SK-N-SH treated with all-trans-retinoic acid at 6 μM for 48 hours (cell line): ENCODE measurements around the gene RPS6KA4.

Source experiments
- ATAC-seq: fragments of 200-7000 bp; cut with Tn5 transposase; 3 replicates; pipeline ENCODE4 v1.9.1; 2020; ENCODE audit warnings: mild to moderate bottlenecking, moderate library complexity
- ARNTL ChIP-seq: fragments of 450-650 bp; formaldehyde crosslinking; IDR thresholded peaks from 2 replicates; pipeline ENCODE4 v1.5.0; 2020; ENCODE audit warnings: low read depth, mild to moderate bottlenecking, moderate library complexity, borderline replicate concordance
- BACH2 ChIP-seq: fragments of 250-450 bp; sonication (Bioruptor Pico); IDR thresholded peaks from 2 replicates; pipeline ENCODE4 v1.9.0; 2021; ENCODE audit warnings: mild to moderate bottlenecking, borderline replicate concordance
- CSDC2 ChIP-seq: fragments of 250-450 bp; sonication (Bioruptor Pico); IDR thresholded peaks from 2 replicates; pipeline ENCODE4 v1.5.0; 2020; ENCODE audit warnings: mild to moderate bottlenecking, moderate library complexity
- ESRRG ChIP-seq: fragments of 250-450 bp; sonication (Bioruptor Pico); IDR thresholded peaks from 2 replicates; pipeline ENCODE4 v1.6.1; 2021; ENCODE audit warnings: mild to moderate bottlenecking
- GLIS3 ChIP-seq: fragments of 250-450 bp; sonication (Bioruptor Pico); IDR thresholded peaks from 2 replicates; pipeline ENCODE4 v1.5.0; 2020; ENCODE audit warnings: mild to moderate bottlenecking, moderate library complexity
- ISL1 ChIP-seq: fragments of 250-450 bp; sonication (Bioruptor Pico); IDR thresholded peaks from 2 replicates; pipeline ENCODE4 v2.1.2; 2022; ENCODE audit warnings: mild to moderate bottlenecking, moderate library complexity
- OSR1 ChIP-seq: fragments of 250-450 bp; sonication (Bioruptor Pico); IDR thresholded peaks from 2 replicates; pipeline ENCODE4 v1.8.0; 2022; ENCODE audit warnings: moderate library complexity, mild to moderate bottlenecking, inconsistent platforms
- PPARA ChIP-seq: fragments of 250-450 bp; sonication (Bioruptor Pico); IDR thresholded peaks from 2 replicates; pipeline ENCODE4 v1.5.0; 2020; ENCODE audit warnings: mild to moderate bottlenecking, borderline replicate concordance
- RARB ChIP-seq: fragments of 250-450 bp; sonication (Bioruptor Pico); IDR thresholded peaks from 2 replicates; pipeline ENCODE4 v1.8.0; 2021; ENCODE audit warnings: mild to moderate bottlenecking, moderate library complexity
- TCF4 ChIP-seq: fragments of 250-450 bp; sonication (Bioruptor Pico); IDR thresholded peaks from 2 replicates; pipeline ENCODE4 v1.8.0; 2021; ENCODE audit warnings: mild to moderate bottlenecking, moderate library complexity, borderline replicate concordance
- TOX ChIP-seq: fragments of 250-450 bp; sonication (Bioruptor Pico); IDR thresholded peaks from 2 replicates; pipeline ENCODE4 v1.8.0; 2021; ENCODE audit warnings: mild to moderate bottlenecking, moderate library complexity, borderline replicate concordance
- ZC3H10 ChIP-seq: fragments of 250-450 bp; sonication (Bioruptor Pico); IDR thresholded peaks from 2 replicates; pipeline ENCODE4 v1.5.1; 2021; ENCODE audit warnings: mild to moderate bottlenecking, moderate library complexity
- ZFP3 ChIP-seq: fragments of 250-450 bp; sonication (Bioruptor Pico); IDR thresholded peaks from 2 replicates; pipeline ENCODE4 v1.5.0; 2020; ENCODE audit warnings: mild to moderate bottlenecking, moderate library complexity
- ZFP30 ChIP-seq: fragments of 450-650 bp; formaldehyde crosslinking; IDR thresholded peaks from 2 replicates; pipeline ENCODE4 v1.5.0; 2022; ENCODE audit warnings: mild to moderate bottlenecking, moderate library complexity
- ZNF565 ChIP-seq: fragments of 450-650 bp; formaldehyde crosslinking; conservative IDR thresholded peaks from 2 replicates; pipeline ENCODE4 v1.5.0; 2020; ENCODE audit warnings: low read depth, mild to moderate bottlenecking, moderate library complexity
- ZNF70 ChIP-seq: fragments of 450-650 bp; formaldehyde crosslinking; IDR thresholded peaks from 2 replicates; pipeline ENCODE4 v1.5.0; 2020; ENCODE audit warnings: mild to moderate bottlenecking, moderate library complexity
- TF ChIP-seq, protein P1 (sequence below): fragments of 250-450 bp; sonication (Bioruptor Pico); IDR thresholded peaks from 2 replicates; pipeline ENCODE4 v1.5.1; 2021; ENCODE audit warnings: mild to moderate bottlenecking, moderate library complexity
- TF ChIP-seq, protein P2 (sequence below): fragments of 250-450 bp; sonication (Bioruptor Pico); IDR thresholded peaks from 2 replicates; pipeline ENCODE4 v1.8.0; 2021; ENCODE audit warnings: low read depth, mild to moderate bottlenecking, moderate library complexity, borderline replicate concordance
- TF ChIP-seq, protein P3 (sequence below): fragments of 250-450 bp; sonication (Bioruptor Pico); IDR thresholded peaks from 2 replicates; pipeline ENCODE4 v1.5.0; 2020; ENCODE audit warnings: mild to moderate bottlenecking, moderate library complexity
- TF ChIP-seq, protein P4 (sequence below): fragments of 250-450 bp; sonication (Bioruptor Pico); IDR thresholded peaks from 2 replicates; pipeline ENCODE4 v1.5.1; 2020; ENCODE audit warnings: low read depth, mild to moderate bottlenecking, moderate library complexity
- TF ChIP-seq, protein P5 (sequence below): fragments of 250-450 bp; sonication (Bioruptor Pico); IDR thresholded peaks from 2 replicates; pipeline ENCODE4 v1.8.0; 2020; ENCODE audit warnings: mild to moderate bottlenecking, moderate library complexity, borderline replicate concordance

RPS6KA4 gene

DNA sequence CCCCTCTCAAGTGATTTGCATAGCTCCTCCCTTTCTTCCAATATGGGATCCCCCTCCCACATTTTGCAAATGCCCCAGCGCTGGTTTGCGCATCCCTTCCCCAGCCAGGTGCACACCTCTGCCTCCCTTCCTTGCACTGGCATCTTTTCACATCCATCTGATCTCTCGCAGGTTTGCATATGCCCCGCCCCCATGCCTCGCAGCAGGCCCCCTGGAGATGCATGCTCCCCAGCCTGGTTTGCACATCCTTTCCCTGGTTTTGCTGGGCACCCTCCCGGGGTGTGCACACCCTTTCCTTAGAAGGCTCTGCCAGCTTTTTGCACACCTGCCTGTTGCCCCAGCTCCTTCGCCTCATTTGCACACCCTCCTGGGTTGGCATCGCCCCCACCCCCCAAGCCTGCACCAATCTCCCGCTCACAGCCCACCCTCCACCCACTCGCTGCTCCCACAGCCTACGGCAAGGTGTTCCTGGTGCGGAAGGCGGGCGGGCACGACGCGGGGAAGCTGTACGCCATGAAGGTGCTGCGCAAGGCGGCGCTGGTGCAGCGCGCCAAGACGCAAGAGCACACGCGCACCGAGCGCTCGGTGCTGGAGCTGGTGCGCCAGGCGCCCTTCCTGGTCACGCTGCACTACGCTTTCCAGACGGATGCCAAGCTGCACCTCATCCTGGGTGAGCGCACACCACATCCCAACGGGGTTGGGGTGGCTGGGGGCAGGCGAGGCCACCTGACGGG, 917 bp downstream of the RPS6KA4 start:
- no peak for ATAC-seq
- no peak for TF ChIP-seq ISL1 (CRISPR knock-in tag)
- TF ChIP-seq ZNF70 (CRISPR knock-in tag): no peak
- TF ChIP-seq, protein P1, sequence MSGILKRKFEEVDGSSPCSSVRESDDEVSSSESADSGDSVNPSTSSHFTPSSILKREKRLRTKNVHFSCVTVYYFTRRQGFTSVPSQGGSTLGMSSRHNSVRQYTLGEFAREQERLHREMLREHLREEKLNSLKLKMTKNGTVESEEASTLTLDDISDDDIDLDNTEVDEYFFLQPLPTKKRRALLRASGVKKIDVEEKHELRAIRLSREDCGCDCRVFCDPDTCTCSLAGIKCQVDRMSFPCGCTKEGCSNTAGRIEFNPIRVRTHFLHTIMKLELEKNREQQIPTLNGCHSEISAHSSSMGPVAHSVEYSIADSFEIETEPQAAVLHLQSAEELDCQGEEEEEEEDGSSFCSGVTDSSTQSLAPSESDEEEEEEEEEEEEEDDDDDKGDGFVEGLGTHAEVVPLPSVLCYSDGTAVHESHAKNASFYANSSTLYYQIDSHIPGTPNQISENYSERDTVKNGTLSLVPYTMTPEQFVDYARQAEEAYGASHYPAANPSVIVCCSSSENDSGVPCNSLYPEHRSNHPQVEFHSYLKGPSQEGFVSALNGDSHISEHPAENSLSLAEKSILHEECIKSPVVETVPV (CRISPR knock-in tag): no peak
- TF ChIP-seq PPARA (CRISPR knock-in tag): no peak
- TF ChIP-seq, protein P2, sequence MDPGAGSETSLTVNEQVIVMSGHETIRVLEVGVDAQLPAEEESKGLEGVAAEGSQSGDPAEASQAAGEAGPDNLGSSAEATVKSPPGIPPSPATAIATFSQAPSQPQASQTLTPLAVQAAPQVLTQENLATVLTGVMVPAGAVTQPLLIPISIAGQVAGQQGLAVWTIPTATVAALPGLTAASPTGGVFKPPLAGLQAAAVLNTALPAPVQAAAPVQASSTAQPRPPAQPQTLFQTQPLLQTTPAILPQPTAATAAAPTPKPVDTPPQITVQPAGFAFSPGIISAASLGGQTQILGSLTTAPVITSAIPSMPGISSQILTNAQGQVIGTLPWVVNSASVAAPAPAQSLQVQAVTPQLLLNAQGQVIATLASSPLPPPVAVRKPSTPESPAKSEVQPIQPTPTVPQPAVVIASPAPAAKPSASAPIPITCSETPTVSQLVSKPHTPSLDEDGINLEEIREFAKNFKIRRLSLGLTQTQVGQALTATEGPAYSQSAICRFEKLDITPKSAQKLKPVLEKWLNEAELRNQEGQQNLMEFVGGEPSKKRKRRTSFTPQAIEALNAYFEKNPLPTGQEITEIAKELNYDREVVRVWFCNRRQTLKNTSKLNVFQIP (CRISPR knock-in tag): no peak
- TF ChIP-seq ZFP30 (CRISPR knock-in tag): no peak
- no peak for TF ChIP-seq CSDC2
- TF ChIP-seq GLIS3 (CRISPR knock-in tag): no peak
- TF ChIP-seq, protein P3, sequence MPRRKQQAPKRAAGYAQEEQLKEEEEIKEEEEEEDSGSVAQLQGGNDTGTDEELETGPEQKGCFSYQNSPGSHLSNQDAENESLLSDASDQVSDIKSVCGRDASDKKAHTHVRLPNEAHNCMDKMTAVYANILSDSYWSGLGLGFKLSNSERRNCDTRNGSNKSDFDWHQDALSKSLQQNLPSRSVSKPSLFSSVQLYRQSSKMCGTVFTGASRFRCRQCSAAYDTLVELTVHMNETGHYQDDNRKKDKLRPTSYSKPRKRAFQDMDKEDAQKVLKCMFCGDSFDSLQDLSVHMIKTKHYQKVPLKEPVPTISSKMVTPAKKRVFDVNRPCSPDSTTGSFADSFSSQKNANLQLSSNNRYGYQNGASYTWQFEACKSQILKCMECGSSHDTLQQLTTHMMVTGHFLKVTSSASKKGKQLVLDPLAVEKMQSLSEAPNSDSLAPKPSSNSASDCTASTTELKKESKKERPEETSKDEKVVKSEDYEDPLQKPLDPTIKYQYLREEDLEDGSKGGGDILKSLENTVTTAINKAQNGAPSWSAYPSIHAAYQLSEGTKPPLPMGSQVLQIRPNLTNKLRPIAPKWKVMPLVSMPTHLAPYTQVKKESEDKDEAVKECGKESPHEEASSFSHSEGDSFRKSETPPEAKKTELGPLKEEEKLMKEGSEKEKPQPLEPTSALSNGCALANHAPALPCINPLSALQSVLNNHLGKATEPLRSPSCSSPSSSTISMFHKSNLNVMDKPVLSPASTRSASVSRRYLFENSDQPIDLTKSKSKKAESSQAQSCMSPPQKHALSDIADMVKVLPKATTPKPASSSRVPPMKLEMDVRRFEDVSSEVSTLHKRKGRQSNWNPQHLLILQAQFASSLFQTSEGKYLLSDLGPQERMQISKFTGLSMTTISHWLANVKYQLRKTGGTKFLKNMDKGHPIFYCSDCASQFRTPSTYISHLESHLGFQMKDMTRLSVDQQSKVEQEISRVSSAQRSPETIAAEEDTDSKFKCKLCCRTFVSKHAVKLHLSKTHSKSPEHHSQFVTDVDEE (CRISPR knock-in tag): no peak
- no peak for TF ChIP-seq OSR1 (CRISPR knock-in tag)
- TF ChIP-seq, protein P4, sequence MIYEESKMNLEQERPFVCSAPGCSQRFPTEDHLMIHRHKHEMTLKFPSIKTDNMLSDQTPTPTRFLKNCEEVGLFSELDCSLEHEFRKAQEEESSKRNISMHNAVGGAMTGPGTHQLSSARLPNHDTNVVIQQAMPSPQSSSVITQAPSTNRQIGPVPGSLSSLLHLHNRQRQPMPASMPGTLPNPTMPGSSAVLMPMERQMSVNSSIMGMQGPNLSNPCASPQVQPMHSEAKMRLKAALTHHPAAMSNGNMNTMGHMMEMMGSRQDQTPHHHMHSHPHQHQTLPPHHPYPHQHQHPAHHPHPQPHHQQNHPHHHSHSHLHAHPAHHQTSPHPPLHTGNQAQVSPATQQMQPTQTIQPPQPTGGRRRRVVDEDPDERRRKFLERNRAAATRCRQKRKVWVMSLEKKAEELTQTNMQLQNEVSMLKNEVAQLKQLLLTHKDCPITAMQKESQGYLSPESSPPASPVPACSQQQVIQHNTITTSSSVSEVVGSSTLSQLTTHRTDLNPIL (CRISPR knock-in tag): no peak
- no peak for TF ChIP-seq TCF4
- TF ChIP-seq RARB (CRISPR knock-in tag): no peak
- TF ChIP-seq ESRRG: no peak
- TF ChIP-seq ZFP3 (CRISPR knock-in tag): no peak

DNA sequence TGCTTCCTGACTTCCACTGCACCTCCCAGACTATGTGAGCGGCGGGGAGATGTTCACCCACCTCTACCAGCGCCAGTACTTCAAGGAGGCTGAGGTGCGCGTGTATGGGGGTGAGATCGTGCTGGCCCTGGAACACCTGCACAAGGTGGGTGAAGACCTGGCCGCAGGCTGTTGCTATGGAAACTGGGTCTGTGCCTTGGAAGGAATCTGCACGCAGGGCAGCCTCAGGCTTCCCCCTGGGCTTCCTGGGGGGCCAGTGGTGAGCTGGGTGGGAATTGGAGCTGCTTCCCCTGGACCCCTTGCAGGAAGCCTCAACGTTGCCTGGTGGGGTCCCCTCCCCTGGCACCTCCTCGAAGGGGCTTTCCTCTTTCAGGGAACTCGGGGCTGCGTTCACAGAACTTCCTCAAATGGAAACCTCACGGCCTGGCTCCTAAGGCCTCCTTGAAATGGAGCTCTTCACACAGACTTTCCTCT, 1.5 kb downstream of the RPS6KA4 start:
- no peak for ATAC-seq
- TF ChIP-seq PPARA (CRISPR knock-in tag): no peak
- no peak for TF ChIP-seq ISL1 (CRISPR knock-in tag)
- TF ChIP-seq, protein P4 (CRISPR knock-in tag): no peak
- no peak for TF ChIP-seq ZC3H10 (CRISPR knock-in tag)
- TF ChIP-seq TOX (CRISPR knock-in tag): no peak
- TF ChIP-seq ZNF70 (CRISPR knock-in tag): no peak
- TF ChIP-seq ZNF565: no peak
- no peak for TF ChIP-seq ARNTL (CRISPR knock-in tag)
- no peak for TF ChIP-seq ESRRG
- no peak for TF ChIP-seq CSDC2
- TF ChIP-seq ZFP30 (CRISPR knock-in tag): no peak
- TF ChIP-seq, protein P1 (CRISPR knock-in tag): no peak

DNA sequence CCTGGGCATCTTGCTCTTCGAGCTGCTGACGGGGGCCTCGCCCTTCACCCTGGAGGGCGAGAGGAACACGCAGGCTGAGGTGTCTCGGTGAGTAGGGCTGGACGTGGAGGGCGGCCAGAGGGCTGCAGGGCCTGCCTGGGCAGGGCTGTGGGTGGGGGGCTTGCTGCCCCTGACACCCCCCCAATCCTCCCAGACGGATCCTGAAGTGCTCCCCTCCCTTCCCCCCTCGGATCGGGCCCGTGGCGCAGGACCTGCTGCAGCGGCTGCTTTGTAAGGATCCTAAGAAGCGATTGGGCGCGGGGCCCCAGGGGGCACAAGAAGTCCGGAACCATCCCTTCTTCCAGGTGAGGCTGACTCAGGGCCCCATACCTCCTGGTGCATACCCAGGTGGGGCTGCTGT, 2.7 kb downstream of the RPS6KA4 start:
- ATAC-seq: no peak
- TF ChIP-seq CSDC2 (no peak), ARNTL (CRISPR knock-in tag) (no peak), ZNF70 (CRISPR knock-in tag) (no peak), BACH2 (CRISPR knock-in tag) (no peak), ZFP3 (CRISPR knock-in tag) (no peak)
- TF ChIP-seq, protein P2 (CRISPR knock-in tag): no peak
- TF ChIP-seq, protein P5, sequence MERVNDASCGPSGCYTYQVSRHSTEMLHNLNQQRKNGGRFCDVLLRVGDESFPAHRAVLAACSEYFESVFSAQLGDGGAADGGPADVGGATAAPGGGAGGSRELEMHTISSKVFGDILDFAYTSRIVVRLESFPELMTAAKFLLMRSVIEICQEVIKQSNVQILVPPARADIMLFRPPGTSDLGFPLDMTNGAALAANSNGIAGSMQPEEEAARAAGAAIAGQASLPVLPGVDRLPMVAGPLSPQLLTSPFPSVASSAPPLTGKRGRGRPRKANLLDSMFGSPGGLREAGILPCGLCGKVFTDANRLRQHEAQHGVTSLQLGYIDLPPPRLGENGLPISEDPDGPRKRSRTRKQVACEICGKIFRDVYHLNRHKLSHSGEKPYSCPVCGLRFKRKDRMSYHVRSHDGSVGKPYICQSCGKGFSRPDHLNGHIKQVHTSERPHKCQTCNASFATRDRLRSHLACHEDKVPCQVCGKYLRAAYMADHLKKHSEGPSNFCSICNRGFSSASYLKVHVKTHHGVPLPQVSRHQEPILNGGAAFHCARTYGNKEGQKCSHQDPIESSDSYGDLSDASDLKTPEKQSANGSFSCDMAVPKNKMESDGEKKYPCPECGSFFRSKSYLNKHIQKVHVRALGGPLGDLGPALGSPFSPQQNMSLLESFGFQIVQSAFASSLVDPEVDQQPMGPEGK: no peak
